SK-N-SH treated with all-trans-retinoic acid at 6 μM for 48 hours (cell line): Measurements from ENCODE around the gene TBX10.

Experiments used
- ATAC-seq: fragments of 200-7000 bp; cut with Tn5 transposase; 3 replicates; pipeline ENCODE4 v1.9.1; 2020; ENCODE audit warnings: mild to moderate bottlenecking, moderate library complexity
- ARNTL ChIP-seq: fragments of 450-650 bp; formaldehyde crosslinking; IDR thresholded peaks from 2 replicates; pipeline ENCODE4 v1.5.0; 2020; ENCODE audit warnings: low read depth, mild to moderate bottlenecking, moderate library complexity, borderline replicate concordance
- BACH2 ChIP-seq: fragments of 250-450 bp; sonication (Bioruptor Pico); IDR thresholded peaks from 2 replicates; pipeline ENCODE4 v1.9.0; 2021; ENCODE audit warnings: mild to moderate bottlenecking, borderline replicate concordance
- CSDC2 ChIP-seq: fragments of 250-450 bp; sonication (Bioruptor Pico); IDR thresholded peaks from 2 replicates; pipeline ENCODE4 v1.5.0; 2020; ENCODE audit warnings: mild to moderate bottlenecking, moderate library complexity
- CSRNP3 ChIP-seq: fragments of 250-450 bp; sonication (Bioruptor Pico); IDR thresholded peaks from 2 replicates; pipeline ENCODE4 v1.5.1; 2021; ENCODE audit warnings: mild to moderate bottlenecking, moderate library complexity
- ESRRG ChIP-seq: fragments of 250-450 bp; sonication (Bioruptor Pico); IDR thresholded peaks from 2 replicates; pipeline ENCODE4 v1.6.1; 2021; ENCODE audit warnings: mild to moderate bottlenecking
- ISL1 ChIP-seq: fragments of 250-450 bp; sonication (Bioruptor Pico); IDR thresholded peaks from 2 replicates; pipeline ENCODE4 v2.1.2; 2022; ENCODE audit warnings: mild to moderate bottlenecking, moderate library complexity
- OSR1 ChIP-seq: fragments of 250-450 bp; sonication (Bioruptor Pico); IDR thresholded peaks from 2 replicates; pipeline ENCODE4 v1.8.0; 2022; ENCODE audit warnings: moderate library complexity, mild to moderate bottlenecking, inconsistent platforms
- PPARA ChIP-seq: fragments of 250-450 bp; sonication (Bioruptor Pico); IDR thresholded peaks from 2 replicates; pipeline ENCODE4 v1.5.0; 2020; ENCODE audit warnings: mild to moderate bottlenecking, borderline replicate concordance
- RARB ChIP-seq: fragments of 250-450 bp; sonication (Bioruptor Pico); IDR thresholded peaks from 2 replicates; pipeline ENCODE4 v1.8.0; 2021; ENCODE audit warnings: mild to moderate bottlenecking, moderate library complexity
- SNAI2 ChIP-seq: fragments of 250-450 bp; sonication (Bioruptor Pico); IDR thresholded peaks from 2 replicates; pipeline ENCODE4 v1.5.0; 2020; ENCODE audit warnings: mild to moderate bottlenecking, moderate library complexity
- TCF4 ChIP-seq: fragments of 250-450 bp; sonication (Bioruptor Pico); IDR thresholded peaks from 2 replicates; pipeline ENCODE4 v1.8.0; 2021; ENCODE audit warnings: mild to moderate bottlenecking, moderate library complexity, borderline replicate concordance
- TOX ChIP-seq: fragments of 250-450 bp; sonication (Bioruptor Pico); IDR thresholded peaks from 2 replicates; pipeline ENCODE4 v1.8.0; 2021; ENCODE audit warnings: mild to moderate bottlenecking, moderate library complexity, borderline replicate concordance
- TSHZ2 ChIP-seq: fragments of 250-450 bp; sonication (Bioruptor Pico); IDR thresholded peaks from 2 replicates; pipeline ENCODE4 v1.5.0; 2020; ENCODE audit warnings: mild to moderate bottlenecking, moderate library complexity
- ZFP30 ChIP-seq: fragments of 450-650 bp; formaldehyde crosslinking; IDR thresholded peaks from 2 replicates; pipeline ENCODE4 v1.5.0; 2022; ENCODE audit warnings: mild to moderate bottlenecking, moderate library complexity
- ZNF565 ChIP-seq: fragments of 450-650 bp; formaldehyde crosslinking; conservative IDR thresholded peaks from 2 replicates; pipeline ENCODE4 v1.5.0; 2020; ENCODE audit warnings: low read depth, mild to moderate bottlenecking, moderate library complexity
- ZNF70 ChIP-seq: fragments of 450-650 bp; formaldehyde crosslinking; IDR thresholded peaks from 2 replicates; pipeline ENCODE4 v1.5.0; 2020; ENCODE audit warnings: mild to moderate bottlenecking, moderate library complexity
- ZNF8 ChIP-seq: fragments of 450-650 bp; formaldehyde crosslinking; IDR thresholded peaks from 2 replicates; pipeline ENCODE4 v1.5.0; 2020; ENCODE audit warnings: mild to moderate bottlenecking, moderate library complexity
- TF ChIP-seq, protein P1 (sequence below): fragments of 250-450 bp; sonication (Bioruptor Pico); IDR thresholded peaks from 2 replicates; pipeline ENCODE4 v1.5.1; 2020; ENCODE audit warnings: low read depth, mild to moderate bottlenecking, moderate library complexity

TBX10 gene

GRCh38 chr11:67616431-67617242 lies 22.9 kb downstream of the TBX10 start:
- TF ChIP-seq CSRNP3 (CRISPR knock-in tag) = no peak
- no peak for TF ChIP-seq ISL1 (CRISPR knock-in tag)
- no peak for TF ChIP-seq ESRRG (CRISPR knock-in tag)
- no peak for TF ChIP-seq ZFP30 (CRISPR knock-in tag)
- no peak for TF ChIP-seq SNAI2
- no peak for TF ChIP-seq CSDC2 (CRISPR knock-in tag)
- TF ChIP-seq RARB (CRISPR knock-in tag) = no peak
- TF ChIP-seq, protein P1, sequence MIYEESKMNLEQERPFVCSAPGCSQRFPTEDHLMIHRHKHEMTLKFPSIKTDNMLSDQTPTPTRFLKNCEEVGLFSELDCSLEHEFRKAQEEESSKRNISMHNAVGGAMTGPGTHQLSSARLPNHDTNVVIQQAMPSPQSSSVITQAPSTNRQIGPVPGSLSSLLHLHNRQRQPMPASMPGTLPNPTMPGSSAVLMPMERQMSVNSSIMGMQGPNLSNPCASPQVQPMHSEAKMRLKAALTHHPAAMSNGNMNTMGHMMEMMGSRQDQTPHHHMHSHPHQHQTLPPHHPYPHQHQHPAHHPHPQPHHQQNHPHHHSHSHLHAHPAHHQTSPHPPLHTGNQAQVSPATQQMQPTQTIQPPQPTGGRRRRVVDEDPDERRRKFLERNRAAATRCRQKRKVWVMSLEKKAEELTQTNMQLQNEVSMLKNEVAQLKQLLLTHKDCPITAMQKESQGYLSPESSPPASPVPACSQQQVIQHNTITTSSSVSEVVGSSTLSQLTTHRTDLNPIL (CRISPR knock-in tag) = no peak
- TF ChIP-seq OSR1 (CRISPR knock-in tag) = no peak
- no peak for TF ChIP-seq TOX
- no peak for TF ChIP-seq PPARA (CRISPR knock-in tag)
- TF ChIP-seq ZNF70 (CRISPR knock-in tag) = no peak
- no peak for TF ChIP-seq TSHZ2 (CRISPR knock-in tag)
- no peak for TF ChIP-seq ARNTL
- no peak for TF ChIP-seq ZNF565 (CRISPR knock-in tag)
- TF ChIP-seq TCF4 (CRISPR knock-in tag) = no peak
- no peak for TF ChIP-seq BACH2 (CRISPR knock-in tag)
- no peak for TF ChIP-seq ZNF8
- no peak for ATAC-seq

DNA sequence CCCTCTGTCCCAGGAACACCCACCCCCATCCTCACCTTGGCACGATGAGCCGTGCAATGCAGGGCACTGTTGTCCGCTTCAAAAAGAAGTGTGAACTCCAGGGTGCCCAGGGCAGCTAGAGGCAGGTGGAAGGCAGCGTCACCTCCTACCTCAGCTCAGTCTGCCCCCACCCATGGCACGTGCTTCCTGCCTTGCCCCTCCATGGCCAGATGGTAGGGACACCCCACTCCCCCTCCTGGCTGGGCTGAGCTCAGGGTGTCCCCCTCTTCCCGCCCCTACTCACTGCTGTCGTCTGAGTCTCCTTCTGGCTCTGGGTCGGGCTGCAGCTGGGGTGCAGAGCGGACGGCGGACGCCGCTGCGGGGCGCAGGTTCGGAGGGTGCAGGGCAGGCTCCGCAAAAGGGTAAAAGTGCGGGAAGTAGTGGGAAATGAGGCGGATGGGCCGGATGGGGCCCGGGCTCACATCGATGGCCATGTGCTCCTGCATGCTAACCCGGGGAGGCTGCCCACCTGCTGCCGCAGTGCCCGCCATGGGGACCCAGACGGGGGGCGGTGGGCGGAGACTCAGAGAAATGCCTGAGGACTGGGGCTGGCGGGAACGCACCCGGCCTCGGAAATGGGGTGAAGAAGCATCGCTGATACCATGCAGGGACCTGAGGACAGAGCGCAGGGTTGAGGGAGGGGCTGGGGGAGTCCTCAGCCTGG lies 23.7 kb downstream of the TBX10 start:
- TF ChIP-seq TCF4 (CRISPR knock-in tag) (no peak), ZFP30 (CRISPR knock-in tag) (no peak), ARNTL (no peak), ESRRG (CRISPR knock-in tag) (no peak), SNAI2 (no peak), CSRNP3 (CRISPR knock-in tag) (no peak), RARB (CRISPR knock-in tag) (no peak)
- TF ChIP-seq, protein P1 (CRISPR knock-in tag) = no peak
- ATAC-seq = peak; percentile 5; the same call in 2 of the 3 replicates
